Mammary epithelial cell (primary cell): ENCODE results near the gene IL17A.

Experiments used
- EZH2 ChIP-seq: IDR thresholded peaks from 2 replicates; pipeline ENCODE4 v1.6.1; 2012; ENCODE audit warnings: low read length, inconsistent platforms, borderline replicate concordance
- TF ChIP-seq, protein P1 (sequence below), 2 donors: IDR thresholded peaks in 1 of 2; conservative IDR thresholded peaks in 1 of 2; 2 replicates each; pipeline ENCODE4 v1.5.1; 2011 to 2012; ENCODE audit warnings: inconsistent platforms in 2 of 2, low read length in 2 of 2, mild to moderate bottlenecking in 2 of 2, control low read depth in 1 of 2, low read depth in 1 of 2; ENCODE audit not compliant: insufficient read depth in 1 of 2; ENCODE audit errors: extremely low read depth in 1 of 2

DNA sequence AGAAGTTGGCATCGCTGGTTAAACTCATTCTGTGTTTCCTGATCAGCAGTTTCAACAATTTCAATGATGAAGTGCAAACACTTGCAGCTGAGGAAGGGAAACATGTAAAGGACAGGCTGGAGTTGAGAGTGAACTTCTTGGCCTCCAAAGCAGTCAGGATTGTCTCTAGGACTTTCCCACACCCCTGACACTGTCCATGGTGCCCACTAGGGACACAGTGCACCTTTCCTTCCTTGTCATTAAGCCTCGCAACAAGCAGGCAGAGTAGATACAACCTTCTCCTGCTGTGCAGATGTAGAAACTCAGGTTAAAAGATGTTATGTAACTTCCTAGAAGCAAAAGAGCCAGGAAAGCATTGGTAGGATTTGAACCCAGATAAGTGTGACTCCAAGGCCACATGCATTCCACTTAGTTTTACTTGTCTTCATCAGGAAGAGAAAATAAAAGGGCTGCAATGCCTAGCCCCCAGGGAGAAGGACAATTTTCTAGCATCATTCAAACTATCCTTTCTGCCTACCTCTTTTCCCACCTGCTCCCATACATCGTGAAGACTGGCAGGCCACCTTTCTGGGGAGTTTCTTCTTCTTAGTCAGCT is 39.2 kb upstream of the IL17A start:
- no peak for TF ChIP-seq EZH2
- TF ChIP-seq, protein P1, sequence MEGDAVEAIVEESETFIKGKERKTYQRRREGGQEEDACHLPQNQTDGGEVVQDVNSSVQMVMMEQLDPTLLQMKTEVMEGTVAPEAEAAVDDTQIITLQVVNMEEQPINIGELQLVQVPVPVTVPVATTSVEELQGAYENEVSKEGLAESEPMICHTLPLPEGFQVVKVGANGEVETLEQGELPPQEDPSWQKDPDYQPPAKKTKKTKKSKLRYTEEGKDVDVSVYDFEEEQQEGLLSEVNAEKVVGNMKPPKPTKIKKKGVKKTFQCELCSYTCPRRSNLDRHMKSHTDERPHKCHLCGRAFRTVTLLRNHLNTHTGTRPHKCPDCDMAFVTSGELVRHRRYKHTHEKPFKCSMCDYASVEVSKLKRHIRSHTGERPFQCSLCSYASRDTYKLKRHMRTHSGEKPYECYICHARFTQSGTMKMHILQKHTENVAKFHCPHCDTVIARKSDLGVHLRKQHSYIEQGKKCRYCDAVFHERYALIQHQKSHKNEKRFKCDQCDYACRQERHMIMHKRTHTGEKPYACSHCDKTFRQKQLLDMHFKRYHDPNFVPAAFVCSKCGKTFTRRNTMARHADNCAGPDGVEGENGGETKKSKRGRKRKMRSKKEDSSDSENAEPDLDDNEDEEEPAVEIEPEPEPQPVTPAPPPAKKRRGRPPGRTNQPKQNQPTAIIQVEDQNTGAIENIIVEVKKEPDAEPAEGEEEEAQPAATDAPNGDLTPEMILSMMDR (conservative IDR thresholded peaks at IDR 0.05 in 1 of 2, IDR thresholded peaks at IDR 0.05 in 1 of 2; ENCODE audit: extremely low read depth in 1 of 2, insufficient read depth in 1 of 2, low read depth in 1 of 2, low read length in 2 of 2): no peak
